Fibroblast of mammary gland (primary cell): Measurements from ENCODE around the gene TSPYL1.
A peak's percentile ranks its signal among the peaks of the same experiment; 100 is the strongest.

Source experiments
- DNase-seq: peaks from one replicate; pipeline ENCODE4 v3.0.0-alpha.2; 2010; ENCODE audit warnings: low read depth
- H3K4me3 ChIP-seq: 2 replicates; pipeline ENCODE4 v1.5.1; 2011; ENCODE audit warnings: low read depth, mild to moderate bottlenecking, low read length, moderate library complexity; ENCODE audit not compliant: control insufficient read depth
- CTCF ChIP-seq: conservative IDR thresholded peaks from 2 replicates; pipeline ENCODE4 v1.5.1; 2011; ENCODE audit warnings: low read depth, low read length, inconsistent platforms; ENCODE audit not compliant: control insufficient read depth, insufficient read depth

The TSPYL1 gene

DNA sequence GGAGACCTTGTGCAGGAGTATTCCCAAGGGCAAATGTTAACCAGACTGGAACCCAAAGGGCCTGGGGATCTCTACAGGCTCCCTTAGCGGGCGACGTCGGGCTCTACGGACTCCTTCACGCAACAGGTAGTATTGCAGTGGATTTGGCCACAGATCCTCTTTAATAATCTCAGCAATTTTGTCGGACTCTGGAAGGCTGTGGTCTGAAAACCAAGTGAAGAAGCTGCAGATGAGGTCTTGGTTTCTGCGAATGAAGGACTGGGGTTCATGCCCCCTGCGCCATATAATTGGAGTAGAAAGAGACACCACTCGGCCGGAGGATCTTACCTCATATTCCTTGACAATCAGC is 1.3 kb downstream of the TSPYL1 start:
- peak overlapping the region; percentile 94 for H3K4me3 ChIP-seq
- no peak for DNase-seq
- no peak for TF ChIP-seq CTCF

DNA sequence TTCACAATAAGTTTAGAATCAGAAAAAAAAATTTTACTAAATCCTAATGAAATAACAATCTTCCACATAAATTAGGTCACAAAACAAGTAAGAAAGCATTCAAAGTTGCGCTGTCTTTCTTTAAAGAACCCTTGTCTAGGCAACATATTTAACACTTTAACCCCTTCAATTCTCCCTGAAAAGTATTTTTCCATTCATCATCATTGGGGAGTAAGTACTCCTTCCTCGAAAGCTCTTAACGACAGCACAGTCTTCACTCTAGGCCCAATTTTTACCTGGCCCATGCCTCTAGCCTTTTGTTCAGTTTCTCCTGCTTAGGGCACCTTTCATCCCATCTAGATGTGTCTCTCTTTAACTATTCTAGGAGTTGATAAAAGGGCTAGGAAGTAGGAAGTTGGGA is 2.6 kb downstream of the TSPYL1 start:
- H3K4me3 ChIP-seq, result peak overlapping the region; percentile 94
- no peak for TF ChIP-seq CTCF
- DNase-seq, result no peak

GRCh38 chr6:116271149-116271708 is 8.5 kb downstream of the TSPYL1 start:
- no peak for DNase-seq
- no peak overlapping the region for H3K4me3 ChIP-seq
- no peak for TF ChIP-seq CTCF

GRCh38 chr6:116268589-116269293 is 11.0 kb downstream of the TSPYL1 start:
- TF ChIP-seq CTCF, result peak; percentile 97

DNA sequence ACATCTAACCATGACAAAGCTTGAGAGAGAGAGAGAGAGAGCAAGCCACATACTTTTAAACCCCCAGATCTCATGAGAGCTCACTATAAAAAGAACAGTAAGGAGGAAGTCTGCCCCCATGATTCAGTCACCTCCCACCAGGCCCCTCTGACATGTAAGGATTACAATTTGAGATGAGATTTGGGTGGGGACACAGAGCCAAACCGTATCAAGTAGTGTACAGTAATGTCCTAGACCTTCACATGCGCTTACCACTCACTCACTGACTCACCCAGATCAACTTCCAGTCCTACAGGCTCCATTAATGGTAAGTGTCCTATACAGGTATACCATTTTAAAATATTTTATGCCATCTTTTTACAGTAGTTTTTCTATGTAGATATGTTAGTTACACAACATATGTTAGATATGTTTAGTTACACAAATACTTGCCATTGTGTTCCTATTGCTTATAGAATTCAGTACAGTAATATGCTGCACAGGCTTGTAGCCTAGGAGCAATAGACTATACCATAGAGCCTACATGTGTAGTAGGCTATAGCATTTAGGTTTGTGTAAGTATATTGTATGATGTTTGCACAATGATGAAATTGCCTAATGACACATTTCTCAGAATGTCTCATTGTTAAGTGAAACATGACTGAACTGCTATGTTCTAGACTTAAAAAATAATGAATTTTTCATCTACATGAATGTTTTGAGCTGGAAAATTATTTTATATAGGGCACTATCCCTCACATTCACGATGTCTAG is 11.7 kb downstream of the TSPYL1 start:
- no peak for TF ChIP-seq CTCF
- no peak overlapping the region for H3K4me3 ChIP-seq
- peak; percentile 48 for DNase-seq

More at GRCh38 chr6:116268589-116269293, 11.0 kb downstream of the TSPYL1 start:
- peak; percentile 89 for DNase-seq
- no peak overlapping the region for H3K4me3 ChIP-seq

DNA sequence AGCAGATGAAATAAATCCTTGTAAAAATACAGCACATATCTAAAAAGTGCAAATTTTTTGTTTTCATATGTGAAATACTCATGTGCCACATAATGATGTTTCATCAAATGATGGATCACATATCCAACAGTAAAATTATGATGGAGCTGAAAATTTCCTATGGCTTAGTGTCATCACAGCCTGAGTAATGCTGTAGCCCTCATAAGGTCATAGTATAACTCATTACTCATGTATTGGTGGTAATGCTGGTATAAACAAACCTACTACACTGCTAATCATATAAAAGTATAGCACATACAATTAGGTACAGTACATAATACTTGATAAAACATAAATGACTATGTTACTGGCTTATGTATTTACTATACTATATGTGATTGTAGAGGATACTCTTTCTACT is 12.9 kb downstream of the TSPYL1 start:
- TF ChIP-seq CTCF, result no peak
- H3K4me3 ChIP-seq, result no peak overlapping the region
- DNase-seq, result peak; percentile 55
